NT2/D1 (cell line): Measurements from ENCODE around the gene PLCB1.

ENCODE experiments used
- DNase-seq: peaks from one replicate; pipeline ENCODE4 v3.0.0-alpha.2; 2011; ENCODE audit warnings: low read depth, low spot score
- H3K27me3 ChIP-seq: 2 replicates; pipeline ENCODE4 v1.6.0; 2011; ENCODE audit warnings: mild to moderate bottlenecking; ENCODE audit not compliant: insufficient read length, insufficient read depth
- H3K36me3 ChIP-seq: 2 replicates; pipeline ENCODE4 v1.6.1; 2011; ENCODE audit warnings: mild to moderate bottlenecking, low read length, mixed read lengths; ENCODE audit not compliant: insufficient read depth, insufficient read length
- H3K4me1 ChIP-seq: 2 replicates; pipeline ENCODE4 v1.5.1; 2011; ENCODE audit not compliant: insufficient read depth, insufficient read length
- H3K4me3 ChIP-seq: 2 replicates; pipeline ENCODE4 v1.5.1; 2011; ENCODE audit warnings: low read depth; ENCODE audit not compliant: insufficient read length
- H3K9ac ChIP-seq: 2 replicates; pipeline ENCODE4 v1.6.0; 2011; ENCODE audit warnings: low read depth; ENCODE audit not compliant: insufficient read length
- H3K9me3 ChIP-seq: 2 replicates; pipeline ENCODE4 v1.5.1; 2011; ENCODE audit warnings: mild to moderate bottlenecking, low read length; ENCODE audit not compliant: insufficient read depth
- SUZ12 ChIP-seq: IDR thresholded peaks from 2 replicates; pipeline ENCODE4 v1.6.1; 2011; ENCODE audit not compliant: insufficient read length, insufficient read depth; ENCODE audit errors: extremely low read depth
- YY1 ChIP-seq: IDR thresholded peaks from 2 replicates; pipeline ENCODE4 v1.6.1; 2011; ENCODE audit not compliant: insufficient read length, insufficient read depth
- ZNF274 ChIP-seq: IDR thresholded peaks from 2 replicates; pipeline ENCODE4 v1.6.1; 2011; ENCODE audit warnings: mild to moderate bottlenecking, low read depth, low read length

PLCB1 gene

DNA sequence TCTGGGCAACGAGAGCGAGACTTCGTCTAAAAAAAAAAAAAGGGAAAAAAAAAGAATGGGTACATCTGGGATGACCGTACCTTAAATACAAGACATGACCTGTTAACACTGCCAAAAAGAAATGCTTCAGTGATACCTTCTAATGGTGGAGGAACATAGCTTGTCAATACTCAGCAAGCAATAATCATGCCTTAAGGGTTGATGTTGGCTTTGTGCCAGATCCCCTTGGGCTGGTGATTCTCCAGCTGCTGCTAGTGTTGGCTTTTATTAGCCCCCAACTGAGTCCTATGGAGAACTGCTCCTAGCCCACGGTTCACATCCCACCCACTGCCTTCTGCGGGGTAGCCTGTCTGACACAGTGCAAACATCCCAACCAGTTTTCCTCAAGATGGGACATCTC, 134.9 kb downstream of the PLCB1 start:
- no peak overlapping the region for H3K9ac ChIP-seq
- no peak for TF ChIP-seq YY1
- no peak for TF ChIP-seq ZNF274
- TF ChIP-seq SUZ12, result no peak
- DNase-seq, result no peak

DNA sequence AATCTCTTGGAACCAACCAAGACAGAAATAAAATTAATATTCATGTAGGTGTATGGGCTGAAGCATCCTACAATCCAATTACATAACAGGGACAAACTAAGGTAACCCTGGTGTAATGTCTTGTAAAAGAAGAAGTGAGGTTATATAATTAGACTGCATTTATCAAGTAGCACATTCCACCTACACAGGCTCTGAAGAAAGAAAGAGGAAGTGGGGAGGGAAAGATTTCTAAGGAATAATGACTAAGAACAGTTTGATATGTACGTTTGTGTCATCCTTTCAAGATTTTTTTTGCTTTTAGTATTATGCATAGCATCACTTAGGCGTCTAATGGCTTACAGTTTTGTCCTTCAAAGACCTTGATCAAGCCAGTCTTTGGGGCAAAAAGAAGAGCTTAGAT, 139.7 kb downstream of the PLCB1 start:
- Histone ChIP-seq H3K4me3 (no peak overlapping the region), H3K4me1 (no peaks in the 10 kb centered on the region), H3K9me3 (no peaks in the 10 kb centered on the region), H3K9ac (no peak overlapping the region), H3K36me3 (no peaks in the 10 kb centered on the region), H3K27me3 (no peaks in the 10 kb centered on the region)
- TF ChIP-seq SUZ12 (no peak), ZNF274 (no peak), YY1 (no peak)
- DNase-seq, result no peak

More for the DNA sequence above, 134.9 kb downstream of the PLCB1 start:
- Histone ChIP-seq H3K4me1 (no peaks in the 10 kb centered on the region), H3K9me3 (no peaks in the 10 kb centered on the region), H3K36me3 (no peaks in the 10 kb centered on the region), H3K4me3 (no peak overlapping the region), H3K27me3 (no peaks in the 10 kb centered on the region)

GRCh38 chr20:8272766-8273165, 140.7 kb downstream of the PLCB1 start:
- no peak overlapping the region for H3K9ac ChIP-seq
- TF ChIP-seq SUZ12, result no peak
- TF ChIP-seq YY1, result no peak
- no peak for TF ChIP-seq ZNF274
- H3K36me3 ChIP-seq, result no peaks in the 10 kb centered on the region
- H3K4me1 ChIP-seq, result no peaks in the 10 kb centered on the region
- no peak for DNase-seq
- H3K9me3 ChIP-seq, result no peaks in the 10 kb centered on the region
- H3K4me3 ChIP-seq, result no peak overlapping the region
- H3K27me3 ChIP-seq, result no peaks in the 10 kb centered on the region

- H3K27me3 ChIP-seq, result no peaks in the 10 kb centered on the region
- DNase-seq, result no peak
- TF ChIP-seq YY1, result no peak
- no peaks in the 10 kb centered on the region for H3K36me3 ChIP-seq
- H3K4me3 ChIP-seq, result no peak overlapping the region
- no peak overlapping the region for H3K9ac ChIP-seq
- no peaks in the 10 kb centered on the region for H3K4me1 ChIP-seq
- H3K9me3 ChIP-seq, result no peaks in the 10 kb centered on the region
These were observed 152.8 kb downstream of the PLCB1 start for GRCh38 chr20:8284902-8285301.

DNA sequence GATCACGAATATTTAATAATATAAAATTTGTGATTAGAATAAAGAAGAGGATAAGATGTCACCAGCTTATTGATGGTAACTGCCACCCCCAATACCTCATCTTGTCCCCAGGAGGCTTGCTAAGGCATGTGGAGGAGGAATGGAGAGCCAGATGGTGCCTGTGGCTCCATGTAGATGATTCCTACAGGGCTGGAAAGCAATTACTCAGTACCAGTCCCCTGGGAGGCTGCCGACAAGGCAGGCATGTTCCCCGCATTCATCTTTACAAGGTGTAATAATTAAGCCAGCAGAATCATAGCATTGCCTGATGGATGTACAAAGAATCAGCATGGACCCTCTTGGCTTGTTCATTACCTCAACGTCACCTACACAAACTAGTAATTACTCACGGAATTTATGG, 155.3 kb downstream of the PLCB1 start:
- no peak overlapping the region for H3K4me3 ChIP-seq
- TF ChIP-seq SUZ12 (no peak), YY1 (no peak), ZNF274 (no peak)
- no peaks in the 10 kb centered on the region for H3K36me3 ChIP-seq
- DNase-seq, result no peak
- H3K27me3 ChIP-seq, result no peaks in the 10 kb centered on the region
- no peaks in the 10 kb centered on the region for H3K9me3 ChIP-seq
- H3K9ac ChIP-seq, result no peak overlapping the region
- H3K4me1 ChIP-seq, result no peaks in the 10 kb centered on the region

- H3K36me3 ChIP-seq, result no peaks in the 10 kb centered on the region
- no peak for TF ChIP-seq ZNF274
- TF ChIP-seq SUZ12, result no peak
- TF ChIP-seq YY1, result no peak
- no peak for DNase-seq
These were observed 159.1 kb downstream of the PLCB1 start for GRCh38 chr20:8291200-8291599.

DNA sequence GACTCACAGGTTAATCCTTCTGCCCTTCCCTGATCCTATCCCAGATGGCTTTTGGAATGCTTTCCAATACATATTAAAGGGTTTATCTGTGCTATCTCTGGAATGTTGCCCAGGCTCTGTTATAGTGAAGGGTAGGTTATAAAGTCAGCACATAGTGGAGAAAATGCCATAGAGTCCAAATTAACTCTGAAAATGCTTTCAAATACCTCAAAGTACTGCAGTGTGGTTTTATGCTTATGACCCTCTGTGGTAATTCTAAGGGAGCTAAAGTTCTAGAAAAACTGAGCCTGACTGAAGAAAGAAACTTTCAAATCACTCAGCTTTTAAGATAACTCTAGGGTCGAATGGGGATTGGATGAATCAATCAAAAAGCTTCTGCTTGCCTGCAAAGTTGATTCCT, 159.8 kb downstream of the PLCB1 start:
- H3K9me3 ChIP-seq, result no peaks in the 10 kb centered on the region
- no peak for TF ChIP-seq YY1
- no peak for TF ChIP-seq SUZ12
- no peak for TF ChIP-seq ZNF274
- H3K36me3 ChIP-seq, result no peaks in the 10 kb centered on the region
- H3K27me3 ChIP-seq, result no peaks in the 10 kb centered on the region
- H3K9ac ChIP-seq, result no peak overlapping the region
- no peak overlapping the region for H3K4me3 ChIP-seq
- no peak for DNase-seq
- H3K4me1 ChIP-seq, result no peaks in the 10 kb centered on the region

More at GRCh38 chr20:8291200-8291599, 159.1 kb downstream of the PLCB1 start:
- Histone ChIP-seq H3K9me3 (no peaks in the 10 kb centered on the region), H3K4me1 (no peaks in the 10 kb centered on the region), H3K9ac (no peak overlapping the region), H3K27me3 (no peaks in the 10 kb centered on the region), H3K4me3 (no peak overlapping the region)

GRCh38 chr20:8292793-8293192, 160.7 kb downstream of the PLCB1 start:
- H3K4me1 ChIP-seq, result no peaks in the 10 kb centered on the region
- H3K9me3 ChIP-seq, result no peaks in the 10 kb centered on the region
- no peak overlapping the region for H3K4me3 ChIP-seq
- no peaks in the 10 kb centered on the region for H3K36me3 ChIP-seq
- no peak for DNase-seq
- H3K27me3 ChIP-seq, result no peaks in the 10 kb centered on the region
- TF ChIP-seq SUZ12, result no peak
- no peak for TF ChIP-seq ZNF274
- no peak for TF ChIP-seq YY1
- no peak overlapping the region for H3K9ac ChIP-seq
